Testis (tissue), 2 donors: ENCODE data around the gene ALCAM.
"Not testable (repeated sequence)": the region's sequence is repeated elsewhere in the genome, so short reads cannot be mapped to it uniquely, and the experiment has no call there.

ENCODE experiments used
- POLR2A ChIP-seq: fragments of 450-650 bp; IDR thresholded peaks from one replicate; pipeline ENCODE4 v1.6.1; 2017; ENCODE audit warnings: antibody characterized with exemption, mild to moderate bottlenecking, moderate library complexity
- TF ChIP-seq, protein P1 (sequence below), 3 experiments: fragments of 450-650 bp in 2 of 3; fragments of 200-600 bp in 1 of 3; sonication (generic) in 1 of 3; IDR thresholded peaks; one replicate each; pipeline ENCODE4 v1.5.1; 2016 to 2019; ENCODE audit warnings: antibody characterized with exemption in 3 of 3, mild to moderate bottlenecking in 2 of 3, moderate library complexity in 1 of 3

DNA sequence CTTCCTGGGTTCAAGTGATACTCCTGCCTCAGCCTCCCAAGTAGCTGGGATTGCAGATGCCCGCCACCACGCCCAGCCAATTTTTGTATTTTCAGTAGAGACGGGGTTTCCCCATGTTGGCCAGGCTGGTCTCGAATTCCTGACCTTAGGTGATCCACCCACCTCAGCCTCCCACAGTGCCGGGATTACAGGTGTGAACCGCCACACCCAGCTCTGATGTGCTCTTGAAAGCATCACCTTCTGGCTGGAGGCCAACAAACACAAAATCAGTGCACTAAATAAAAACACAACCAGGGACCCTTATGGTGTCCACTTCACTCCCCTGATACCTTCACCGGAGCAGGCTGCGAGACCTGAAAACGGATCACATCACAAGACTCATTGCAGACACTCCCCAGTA, 36.3 kb downstream of the ALCAM start:
- not testable (repeated sequence) for TF ChIP-seq POLR2A
- TF ChIP-seq, protein P1, sequence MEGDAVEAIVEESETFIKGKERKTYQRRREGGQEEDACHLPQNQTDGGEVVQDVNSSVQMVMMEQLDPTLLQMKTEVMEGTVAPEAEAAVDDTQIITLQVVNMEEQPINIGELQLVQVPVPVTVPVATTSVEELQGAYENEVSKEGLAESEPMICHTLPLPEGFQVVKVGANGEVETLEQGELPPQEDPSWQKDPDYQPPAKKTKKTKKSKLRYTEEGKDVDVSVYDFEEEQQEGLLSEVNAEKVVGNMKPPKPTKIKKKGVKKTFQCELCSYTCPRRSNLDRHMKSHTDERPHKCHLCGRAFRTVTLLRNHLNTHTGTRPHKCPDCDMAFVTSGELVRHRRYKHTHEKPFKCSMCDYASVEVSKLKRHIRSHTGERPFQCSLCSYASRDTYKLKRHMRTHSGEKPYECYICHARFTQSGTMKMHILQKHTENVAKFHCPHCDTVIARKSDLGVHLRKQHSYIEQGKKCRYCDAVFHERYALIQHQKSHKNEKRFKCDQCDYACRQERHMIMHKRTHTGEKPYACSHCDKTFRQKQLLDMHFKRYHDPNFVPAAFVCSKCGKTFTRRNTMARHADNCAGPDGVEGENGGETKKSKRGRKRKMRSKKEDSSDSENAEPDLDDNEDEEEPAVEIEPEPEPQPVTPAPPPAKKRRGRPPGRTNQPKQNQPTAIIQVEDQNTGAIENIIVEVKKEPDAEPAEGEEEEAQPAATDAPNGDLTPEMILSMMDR (IDR thresholded peaks at IDR 0.05): not testable (repeated sequence)
